H1 (cell line): ENCODE data around the gene HUWE1. TPM values are rescaled to one million over a fixed set of nuclear protein-coding genes. Genes with fewer than 3 reads are reported as not detected.

Source experiments
- CHD1 ChIP-seq: IDR thresholded peaks from 2 replicates; pipeline ENCODE4 v1.6.1; 2012; ENCODE audit warnings: low read depth, low read length, improper control_type of control experiment
- polyA plus RNA-seq, 7 experiments: library from polyadenylated mRNA; depleted of rRNA in 3 of 7; stranded (reverse) in 5 of 7; unstranded in 2 of 7; fragments of >200 nt in 5 of 7; fragments of 200-250 nt in 2 of 7; gene quantifications; 1 replicate in 5 of 7; 2 replicates in 1 of 7; 4 replicates in 1 of 7; pipeline versions ENCODE4 v1.2.1 to v1.2.3, GENCODE V29; 2011 to 2013; ENCODE audit warnings: missing spikeins in 2 of 7, mixed read lengths in 2 of 7
- total RNA-seq: library from RNA; stranded (reverse); fragmentation: NEBNext Ultra II Directional; extraction: Animal tissue kit (Norgen Biotek cat#: 25700); gene quantifications from 2 replicates; pipeline ENCODE4 v1.2.1, GENCODE V29; 2021

The HUWE1 gene
- total and polyA plus RNA-seq, 2 of the 8 experiments (the other 6 are each of a cell fraction or from before 2014, with no cell fraction given) = 114 to 252 TPM

- TF ChIP-seq CHD1 = no peak
Observed at GRCh38 chrX:53684415-53685192, 1.9 kb downstream of the HUWE1 start (continued).
